AG04449 (cell line): ENCODE data around the gene EYS.
"Not testable (repeated sequence)": the region's sequence is repeated elsewhere in the genome, so short reads cannot be mapped to it uniquely, and the experiment has no call there.

Experiments
- CTCF ChIA-PET: fragments of 350-600 bp; formaldehyde crosslinking; extraction: SDS; loops from one replicate; lab custom pipeline; 2021; ENCODE audit warnings: antibody characterized with exemption; lab: Yijun Ruan, JAX
- POLR2A ChIA-PET: fragments of 400-600, 350-600 bp; formaldehyde crosslinking; extraction: SDS; loops from one replicate; lab custom pipeline; 2020; ENCODE audit warnings: antibody characterized with exemption, inconsistent platforms; lab: Yijun Ruan, JAX
- DNase-seq: peaks from one replicate; pipeline ENCODE4 v3.0.0-alpha.2; 2010; ENCODE audit warnings: low read depth, low spot score
- H3K4me3 ChIP-seq: 2 replicates; pipeline ENCODE4 v1.5.1; 2011; ENCODE audit warnings: low read depth, mild to moderate bottlenecking, control low read depth, low read length
- CTCF ChIP-seq: IDR thresholded peaks from one replicate; pipeline ENCODE4 v1.5.1; 2011; ENCODE audit warnings: mild to moderate bottlenecking, moderate library complexity, low read length, control low read depth, inconsistent platforms; ENCODE audit not compliant: insufficient read depth; ENCODE audit errors: missing control alignments

Gene EYS

DNA sequence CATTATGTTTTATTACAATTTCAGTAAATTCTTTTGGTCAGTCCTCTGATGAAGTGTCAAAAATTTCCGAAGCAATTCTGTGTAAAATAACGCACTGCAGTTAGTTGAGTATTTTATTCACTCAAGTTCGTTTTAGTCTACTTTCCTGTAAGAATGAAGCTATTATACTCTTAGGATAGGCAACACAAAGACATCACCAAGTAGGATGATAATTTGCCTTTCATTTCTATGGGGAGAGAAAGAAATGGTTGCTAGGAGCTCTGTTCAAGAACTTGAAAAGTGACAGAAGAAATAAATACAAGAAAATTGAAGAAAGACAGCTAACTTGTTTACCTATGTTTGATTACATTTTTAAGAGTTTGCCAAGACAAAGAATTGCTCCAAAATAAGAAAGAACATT is 290.4 kb downstream of the EYS start:
- ChIA-PET POLR2A (no interaction called here), CTCF (no interaction called here)
- no peak for DNase-seq
- TF ChIP-seq CTCF, result no peak
- no peak overlapping the region for H3K4me3 ChIP-seq

DNA sequence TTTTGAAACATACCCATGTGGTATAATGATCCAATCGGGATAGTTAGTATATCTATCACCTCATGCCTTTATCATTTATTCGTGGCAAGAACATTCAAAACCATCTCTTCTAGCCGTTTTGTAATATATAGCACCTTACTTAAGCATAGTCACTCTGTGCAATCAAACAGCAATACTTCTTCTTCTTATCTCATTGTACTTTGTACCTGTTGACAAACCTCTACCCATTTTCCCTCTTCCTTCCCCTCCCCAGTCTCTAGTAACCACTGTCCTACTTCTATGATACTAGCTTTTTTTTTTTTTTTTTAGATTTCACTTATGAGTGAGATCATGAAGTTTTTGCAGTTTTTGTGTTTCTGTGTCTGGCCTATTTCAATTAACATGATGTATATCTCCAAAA is 296.7 kb downstream of the EYS start:
- CTCF ChIA-PET, result no interaction called here
- POLR2A ChIA-PET, result no interaction called here
- no peak for DNase-seq
- no peak overlapping the region for H3K4me3 ChIP-seq
- TF ChIP-seq CTCF, result no peak

DNA sequence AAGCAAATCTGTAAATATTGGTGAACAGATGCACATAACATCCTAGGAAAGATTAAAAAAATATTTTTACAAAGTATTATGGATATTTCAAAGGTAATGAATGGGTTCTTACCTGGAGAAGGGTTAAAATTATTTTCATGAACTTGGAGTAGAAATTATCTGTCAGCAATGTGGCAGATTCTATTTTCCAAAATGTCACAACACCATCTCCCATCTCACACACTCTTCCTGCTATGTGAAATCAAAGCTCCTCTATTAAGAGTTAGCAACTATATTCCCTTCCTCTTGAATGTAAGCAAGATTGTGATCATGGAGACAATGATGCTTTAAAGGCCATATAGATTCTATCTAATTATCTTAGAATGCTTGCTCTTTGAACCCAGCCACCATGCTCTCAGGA is 304.5 kb downstream of the EYS start:
- ChIA-PET POLR2A (interaction anchor here (0.6 kb wide), 1 partner anchor 698 kb away, joined by 3 read pairs; no protein-coding TSS in a partner anchor), CTCF (no interaction called here)
- no peak for TF ChIP-seq CTCF
- H3K4me3 ChIP-seq, result no peak overlapping the region
- DNase-seq, result no peak

- DNase-seq, result no peak
- no peak overlapping the region for H3K4me3 ChIP-seq
- ChIA-PET POLR2A (no interaction called here), CTCF (no interaction called here)
- no peak for TF ChIP-seq CTCF
Measured at GRCh38 chr6:65399355-65400084, 307.5 kb downstream of the EYS start.

DNA sequence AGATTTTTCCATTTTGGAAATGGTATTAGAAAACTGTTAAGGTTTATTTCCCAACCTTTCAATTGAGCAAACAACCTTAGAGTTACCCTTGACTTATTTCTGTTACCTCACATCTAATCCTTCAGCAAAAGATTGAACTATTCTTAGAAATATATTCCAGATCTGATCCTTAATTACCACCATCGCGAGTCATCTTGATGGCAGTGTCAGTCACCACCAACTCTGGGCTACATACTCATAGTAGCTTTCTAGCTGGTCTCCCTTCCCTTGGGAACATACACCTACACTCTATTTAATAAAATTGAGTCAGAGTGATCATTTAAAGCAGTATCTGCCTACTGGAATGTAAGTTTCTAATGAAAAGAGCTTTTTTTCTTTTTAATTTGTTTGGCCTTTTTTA is 308.2 kb downstream of the EYS start:
- no peak for TF ChIP-seq CTCF
- no peak overlapping the region for H3K4me3 ChIP-seq
- ChIA-PET POLR2A (no interaction called here), CTCF (no interaction called here)
- DNase-seq, result no peak

- POLR2A ChIA-PET, result no interaction called here
- TF ChIP-seq CTCF, result no peak
- no peak for DNase-seq
- CTCF ChIA-PET, result no interaction called here
- no peak overlapping the region for H3K4me3 ChIP-seq
Measured at GRCh38 chr6:65350530-65350929, 356.5 kb downstream of the EYS start.

DNA sequence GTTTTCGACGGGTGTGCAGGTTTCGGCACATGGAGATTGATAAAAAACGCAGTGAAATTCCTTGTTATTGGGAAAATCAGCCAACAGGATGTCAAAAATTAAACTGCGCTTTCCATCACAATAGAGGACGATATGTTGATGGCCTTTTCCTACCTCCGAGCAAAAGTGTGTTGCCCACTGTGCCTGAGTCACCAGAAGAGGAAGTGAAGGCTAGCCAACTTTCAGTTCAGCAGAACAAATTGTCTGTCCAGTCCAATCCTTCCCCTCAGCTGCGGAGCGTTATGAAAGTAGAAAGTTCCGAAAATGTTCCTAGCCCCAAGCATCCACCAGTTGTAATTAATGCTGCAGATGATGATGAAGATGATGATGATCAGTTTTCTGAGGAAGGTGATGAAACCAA is 404.4 kb downstream of the EYS start:
- H3K4me3 ChIP-seq, POLR2A ChIA-PET, DNase-seq, CTCF ChIA-PET: not testable (repeated sequence)
